ENCODE measurements around the gene HOXB5. TPM values are rescaled to one million over a fixed set of nuclear protein-coding genes. Genes with fewer than 3 reads are reported as not detected.

HOXB5 gene
- total RNA-seq, 1 experiment from 2014 or later: 0.95 TPM

DNA sequence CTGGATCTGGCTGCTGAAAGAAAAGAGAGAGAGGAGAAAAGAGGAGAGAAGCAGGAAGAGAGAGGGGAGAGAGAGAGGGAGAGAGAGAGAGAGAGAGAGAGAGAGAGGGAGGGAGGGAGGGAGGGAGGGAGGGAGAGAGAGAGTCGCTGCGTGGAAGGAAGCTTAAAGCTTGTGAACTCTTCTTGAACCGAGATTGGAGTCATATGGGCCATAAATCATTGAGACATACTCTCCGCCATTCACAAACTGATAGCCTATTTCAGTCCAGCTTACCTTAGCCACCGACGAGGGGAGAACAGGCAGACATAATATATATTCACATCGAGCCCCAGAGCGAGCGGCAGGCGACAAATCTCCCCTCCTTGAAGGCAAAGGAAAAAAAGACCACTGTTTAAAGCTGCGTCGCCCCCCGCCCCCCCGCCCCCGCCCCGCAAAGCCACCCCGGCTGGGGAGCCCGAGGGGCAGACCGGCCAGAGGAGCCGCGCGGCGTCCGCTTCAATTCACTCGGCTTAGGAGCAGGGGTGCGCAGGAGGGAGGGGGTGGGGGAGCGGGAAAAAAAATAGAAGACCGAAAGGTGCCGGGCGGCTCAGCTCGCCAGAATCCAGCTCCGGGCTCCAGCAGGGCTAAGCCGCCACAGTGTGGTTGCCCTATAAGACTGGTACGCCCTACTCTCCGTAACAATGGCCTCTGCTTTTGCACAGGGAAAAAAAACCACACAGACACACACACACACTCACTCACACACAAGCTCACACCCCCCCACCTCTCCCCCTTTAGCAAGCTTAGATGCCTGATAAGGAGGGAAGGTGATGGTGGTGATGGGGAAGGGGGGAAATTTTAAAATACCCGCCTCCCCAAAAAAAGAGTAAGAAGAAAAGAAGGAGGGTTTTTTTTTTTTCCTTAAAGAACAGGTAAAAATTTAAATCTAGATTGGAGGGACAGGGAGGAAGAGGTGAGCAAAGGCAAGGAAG lies 38.0 kb downstream of the HOXB5 start:
- no peaks in the 10 kb centered on the region for H3F3A ChIP-seq (ENCODE audit: low read length, unreplicated experiment)
- peaks cover 25% of the 10 kb centered on the region for H3K4me1 ChIP-seq (ENCODE audit: insufficient read depth, low read length)
- no peaks in the 10 kb centered on the region for H3K9me3 ChIP-seq (ENCODE audit: low read length)
- ATAC-seq (peak; percentile 72), DNase-seq (peak; percentile 72)
- H4K20me1 ChIP-seq (ENCODE audit: low read length): no peaks in the 10 kb centered on the region
- H3K27me3 ChIP-seq (ENCODE audit: low read length): no peaks in the 10 kb centered on the region
- no TSS peak for BruUV-seq (replicated peaks)
- no peaks in the 10 kb centered on the region; the same call in 1 of the 2 replicates for H3K79me2 ChIP-seq (ENCODE audit: low read length)
- intact Hi-C loops (cut with micrococcal nuclease): loop anchor here (5.0 kb wide), 1 partner anchor 58 kb away; no protein-coding TSS in a partner anchor
- no peak for TF ChIP-seq EZH2phosphoT487 (IDR thresholded peaks at IDR 0.05; ENCODE audit: borderline replicate concordance, low read length)
- TF ChIP-seq EZH2 (IDR thresholded peaks at IDR 0.05; ENCODE audit: low read length, unreplicated experiment): no peak
- TF ChIP-seq, protein P1, sequence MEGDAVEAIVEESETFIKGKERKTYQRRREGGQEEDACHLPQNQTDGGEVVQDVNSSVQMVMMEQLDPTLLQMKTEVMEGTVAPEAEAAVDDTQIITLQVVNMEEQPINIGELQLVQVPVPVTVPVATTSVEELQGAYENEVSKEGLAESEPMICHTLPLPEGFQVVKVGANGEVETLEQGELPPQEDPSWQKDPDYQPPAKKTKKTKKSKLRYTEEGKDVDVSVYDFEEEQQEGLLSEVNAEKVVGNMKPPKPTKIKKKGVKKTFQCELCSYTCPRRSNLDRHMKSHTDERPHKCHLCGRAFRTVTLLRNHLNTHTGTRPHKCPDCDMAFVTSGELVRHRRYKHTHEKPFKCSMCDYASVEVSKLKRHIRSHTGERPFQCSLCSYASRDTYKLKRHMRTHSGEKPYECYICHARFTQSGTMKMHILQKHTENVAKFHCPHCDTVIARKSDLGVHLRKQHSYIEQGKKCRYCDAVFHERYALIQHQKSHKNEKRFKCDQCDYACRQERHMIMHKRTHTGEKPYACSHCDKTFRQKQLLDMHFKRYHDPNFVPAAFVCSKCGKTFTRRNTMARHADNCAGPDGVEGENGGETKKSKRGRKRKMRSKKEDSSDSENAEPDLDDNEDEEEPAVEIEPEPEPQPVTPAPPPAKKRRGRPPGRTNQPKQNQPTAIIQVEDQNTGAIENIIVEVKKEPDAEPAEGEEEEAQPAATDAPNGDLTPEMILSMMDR (conservative IDR thresholded peaks at IDR 0.05; ENCODE audit: low read depth, low read length): no peak
- peak overlapping the region; percentile 35; the same call in 1 of the 2 replicates for H3K27ac ChIP-seq (ENCODE audit: low read length)
- POLR2A ChIA-PET (ENCODE audit: unreplicated experiment): interaction anchor here (0.5 to 0.6 kb wide), 2 partner anchors 16 to 507 kb away, joined by 3 to 9 read pairs; no protein-coding TSS in a partner anchor
- H3K36me3 ChIP-seq (ENCODE audit: low read depth, low read length): no peaks in the 10 kb centered on the region
- peak overlapping the region; percentile 71 for H2AFZ ChIP-seq (ENCODE audit: low read length)
- peak overlapping the region; percentile 92 for H3K4me2 ChIP-seq (ENCODE audit: low read length)
- CTCF ChIA-PET: interaction anchor here (0.6 to 1.1 kb wide), 4 partner anchors 50 to 420 kb away, joined by 4 to 10 read pairs (median 5); no protein-coding TSS in a partner anchor
- no peaks in the 10 kb centered on the region for H3K9me2 ChIP-seq (replicated peaks; ENCODE audit: low read length)
- H3K4me3 ChIP-seq (ENCODE audit: low read length): peak overlapping the region; percentile 67
- H3K9ac ChIP-seq (ENCODE audit: low read length): peak overlapping the region; percentile 68

DNA sequence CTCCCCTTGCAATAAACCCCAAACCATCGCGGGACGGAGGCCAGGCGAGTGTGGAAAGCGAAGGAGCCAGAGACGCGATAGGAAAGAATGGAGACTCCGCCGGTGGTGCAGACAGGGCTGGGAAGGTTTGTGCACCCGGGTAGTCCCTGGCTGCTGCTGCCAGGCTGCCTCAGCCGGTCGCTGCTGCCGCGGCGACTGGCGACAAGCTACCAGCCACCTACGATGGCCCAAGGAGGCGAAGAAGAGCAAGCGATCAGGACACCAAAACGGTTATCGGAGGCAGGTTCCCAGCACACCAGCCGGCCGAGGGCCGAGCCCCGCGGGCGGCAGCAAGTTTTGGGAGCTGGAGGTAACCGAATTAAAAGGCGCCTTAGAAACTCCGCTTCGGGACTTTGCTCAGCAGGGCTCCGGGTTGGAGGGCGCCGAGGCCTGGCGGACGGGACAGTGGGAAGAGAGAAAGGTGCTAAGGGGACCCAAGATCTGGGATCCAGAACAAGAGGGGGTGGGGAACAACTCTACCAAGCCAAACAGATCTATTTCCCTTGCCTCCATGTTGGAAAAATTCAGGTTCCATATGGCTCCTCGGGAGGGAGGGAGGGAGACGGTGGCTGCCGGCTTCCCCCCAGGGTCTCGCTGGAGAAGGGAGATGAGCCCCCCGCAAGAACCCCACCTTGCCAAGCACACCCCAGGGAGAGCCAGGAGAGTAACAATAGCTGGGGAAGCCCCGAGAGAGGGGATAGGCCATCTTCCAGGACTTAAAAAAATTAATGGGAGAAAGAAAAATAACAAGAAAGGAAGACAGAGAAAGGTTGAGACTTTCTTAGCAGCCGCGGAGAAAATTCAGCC lies 38.9 kb downstream of the HOXB5 start:
- no peaks in the 10 kb centered on the region for H3K9me3 ChIP-seq (ENCODE audit: low read length)
- 0 out of 2 replicates have a peak overlapping the region, but pooled peaks have one; percentile 8 for H3K27ac ChIP-seq (ENCODE audit: low read length)
- POLR2A ChIA-PET (ENCODE audit: unreplicated experiment): interaction anchor here (0.5 kb wide), 1 partner anchor 506 kb away, joined by 9 read pairs; no protein-coding TSS in a partner anchor
- no peaks in the 10 kb centered on the region; the same call in 1 of the 2 replicates for H3K79me2 ChIP-seq (ENCODE audit: low read length)
- peak overlapping the region; percentile 70 for H2AFZ ChIP-seq (ENCODE audit: low read length)
- CTCF ChIA-PET: interaction anchor here (0.8 to 1.1 kb wide), 2 partner anchors 53 to 203 kb away, joined by 4 to 5 read pairs; no protein-coding TSS in a partner anchor
- H3F3A ChIP-seq (ENCODE audit: low read length, unreplicated experiment): no peaks in the 10 kb centered on the region
- DNase-seq: no peak
- H3K4me1 ChIP-seq (ENCODE audit: insufficient read depth, low read length): peaks cover 25% of the 10 kb centered on the region
- TSS peak; percentile 30 for BruUV-seq (replicated peaks)
- H3K4me2 ChIP-seq (ENCODE audit: low read length): peak overlapping the region; percentile 92
- intact Hi-C loops (cut with micrococcal nuclease): loop anchor here (5.0 kb wide), 1 partner anchor 57 kb away; no protein-coding TSS in a partner anchor
- H3K27me3 ChIP-seq (ENCODE audit: low read length): no peaks in the 10 kb centered on the region
- ATAC-seq: no peak
- peak overlapping the region; percentile 68 for H3K9ac ChIP-seq (ENCODE audit: low read length)
- H3K36me3 ChIP-seq (ENCODE audit: low read depth, low read length): no peaks in the 10 kb centered on the region
- peak overlapping the region; percentile 67; the same call in 1 of the 2 replicates for H3K4me3 ChIP-seq (ENCODE audit: low read length)
- no peaks in the 10 kb centered on the region for H4K20me1 ChIP-seq (ENCODE audit: low read length)
- no peaks in the 10 kb centered on the region for H3K9me2 ChIP-seq (replicated peaks; ENCODE audit: low read length)
- TF ChIP-seq EZH2 (IDR thresholded peaks at IDR 0.05; ENCODE audit: low read length, unreplicated experiment) (no peak), EZH2phosphoT487 (IDR thresholded peaks at IDR 0.05; ENCODE audit: borderline replicate concordance, low read length) (no peak)
- TF ChIP-seq, protein P1 (conservative IDR thresholded peaks at IDR 0.05; ENCODE audit: low read depth, low read length): no peak

All from PC-3 (cell line).